HG03378 (cell line): Measurements from ENCODE around the gene DMRTC2.

ENCODE experiments used
- ATAC-seq: cut with Tn5 transposase; IDR thresholded peaks from one replicate; pipeline ENCODE4 v1.9.1; 2021; ENCODE audit warnings: mild to moderate bottlenecking, moderate library complexity; ENCODE audit not compliant: unreplicated experiment

DMRTC2 gene

GRCh38 chr19:41845001-41845050, at the start of gene DMRTC2:
Gene DMRTC2 (plus strand): TSS chr19:41845042. CDS start chr19:41847429, 2,387 bp downstream.
- ATAC-seq: no peak

DNA sequence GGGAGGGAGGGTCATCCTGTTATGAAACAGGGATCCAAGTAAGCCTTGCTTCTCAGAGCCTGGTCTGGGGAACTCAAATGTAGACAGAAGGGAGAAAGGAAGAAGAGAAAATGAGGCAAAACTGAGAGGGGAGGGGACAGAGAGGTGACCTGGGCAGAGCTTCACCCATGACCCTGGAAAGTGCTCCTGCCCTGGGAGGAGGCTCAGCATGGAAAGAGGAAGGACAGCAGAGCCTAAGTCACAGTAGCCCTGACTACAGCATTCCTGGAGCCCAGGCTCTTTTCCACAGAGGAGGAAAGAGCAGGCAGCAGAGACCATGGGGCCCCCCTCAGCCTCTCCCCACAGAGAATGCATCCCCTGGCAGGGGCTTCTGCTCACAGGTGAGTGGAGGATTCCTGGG, 48.5 kb upstream of the DMRTC2 start, which contains the start of gene CEACAM3:
CEACAM3 (plus strand) TSS at position 226 of the 400 bp plus-strand sequence; CDS start at position 317, 91 bp downstream.
- ATAC-seq: no peak

GRCh38 chr19:41796901-41797300, 47.9 kb upstream of the DMRTC2 start:
- no peak for ATAC-seq

GRCh38 chr19:41799444-41800000, 45.3 kb upstream of the DMRTC2 start:
- no peak for ATAC-seq

DNA sequence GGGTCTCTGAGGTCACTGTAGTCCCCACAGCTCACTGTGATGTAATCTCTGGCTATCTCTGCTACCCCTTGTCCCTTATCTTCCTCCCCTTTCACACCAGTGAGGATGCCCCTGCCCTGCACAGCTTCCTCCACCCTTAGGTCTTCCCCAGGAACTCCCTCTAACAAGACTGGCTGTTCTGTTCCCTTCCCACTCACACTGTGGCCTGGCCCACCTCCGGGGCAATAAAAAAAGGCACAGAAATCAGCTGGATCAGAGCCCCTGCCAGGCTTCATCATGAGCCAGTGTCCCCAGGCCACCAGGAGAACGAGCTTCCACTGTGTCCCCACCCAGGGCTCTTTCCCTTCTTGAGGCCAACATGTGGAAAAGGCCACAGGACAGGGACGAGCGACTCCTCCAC, 43.8 kb upstream of the DMRTC2 start:
- ATAC-seq: no peak

- no peak for ATAC-seq
Measured at GRCh38 chr19:41801792-41802211, 43.0 kb upstream of the DMRTC2 start.

GRCh38 chr19:41802770-41803169, 42.1 kb upstream of the DMRTC2 start:
- no peak for ATAC-seq

- no peak for ATAC-seq
Measured at GRCh38 chr19:41804336-41804735, 40.5 kb upstream of the DMRTC2 start.

DNA sequence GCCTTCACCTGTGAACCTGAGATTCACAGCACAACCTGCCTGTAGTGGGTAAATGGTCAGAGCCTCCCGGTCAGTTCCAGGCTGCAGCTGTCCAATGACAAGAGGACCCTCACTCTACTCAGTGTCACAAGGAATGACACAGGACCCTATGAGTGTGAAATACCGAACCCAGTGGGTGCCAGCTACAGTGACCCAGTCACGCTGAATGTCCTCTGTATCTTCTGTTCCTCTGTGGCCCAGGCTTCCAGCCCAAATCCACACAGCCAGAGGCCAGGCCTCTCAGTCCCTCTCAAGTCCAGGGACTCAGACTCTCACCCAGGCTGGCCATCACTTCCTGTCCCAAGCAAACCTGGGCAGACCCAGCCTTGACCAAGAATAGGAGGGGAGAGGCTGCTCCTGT, 37.7 kb upstream of the DMRTC2 start:
- ATAC-seq: no peak

DNA sequence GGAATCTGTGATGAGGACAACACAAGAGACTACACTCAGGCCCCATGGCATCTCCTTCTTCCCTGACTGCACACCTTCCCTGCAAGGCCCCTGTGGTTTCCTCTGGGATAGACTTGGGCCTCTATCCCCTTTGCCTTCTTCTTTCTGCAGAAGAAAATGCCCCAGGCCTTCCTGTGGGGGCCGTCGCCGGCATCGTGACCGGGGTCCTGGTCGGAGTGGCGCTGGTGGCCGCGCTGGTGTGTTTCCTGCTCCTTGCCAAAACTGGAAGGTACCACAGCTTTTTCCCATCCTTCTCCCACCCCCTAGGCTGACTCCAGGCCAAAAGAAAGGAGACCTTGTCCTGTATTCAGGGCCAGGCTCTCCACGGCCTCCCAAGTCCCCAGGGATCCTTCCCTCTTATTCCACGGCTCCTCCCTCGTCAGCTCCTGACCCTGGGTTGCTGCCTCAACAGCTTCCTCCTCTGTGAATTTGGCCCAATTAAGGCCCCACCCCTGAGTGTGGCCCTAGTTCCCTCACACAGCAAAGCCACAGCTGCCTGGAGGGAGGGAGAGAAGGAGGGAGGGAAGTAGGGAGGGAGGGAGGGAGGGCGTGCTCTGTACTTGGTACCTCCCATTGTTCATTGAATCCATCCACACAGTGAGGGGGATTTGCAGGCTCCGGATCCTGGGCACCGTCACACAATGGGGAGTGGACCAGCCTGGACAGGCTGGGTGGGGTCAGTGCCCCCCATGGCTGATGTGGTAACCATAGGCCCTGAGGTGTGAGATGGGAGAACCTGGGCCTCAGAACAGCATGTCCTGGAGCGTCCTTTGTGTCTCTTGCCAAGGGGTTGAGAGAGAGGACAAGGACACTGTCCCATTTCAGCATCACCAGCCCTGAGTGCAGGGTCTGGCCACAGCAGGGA, 35.9 kb upstream of the DMRTC2 start:
- no peak for ATAC-seq

- ATAC-seq: no peak
Measured at GRCh38 chr19:41810301-41810700, 34.5 kb upstream of the DMRTC2 start.

- no peak for ATAC-seq
Measured at GRCh38 chr19:41811036-41811435, 33.8 kb upstream of the DMRTC2 start.

DNA sequence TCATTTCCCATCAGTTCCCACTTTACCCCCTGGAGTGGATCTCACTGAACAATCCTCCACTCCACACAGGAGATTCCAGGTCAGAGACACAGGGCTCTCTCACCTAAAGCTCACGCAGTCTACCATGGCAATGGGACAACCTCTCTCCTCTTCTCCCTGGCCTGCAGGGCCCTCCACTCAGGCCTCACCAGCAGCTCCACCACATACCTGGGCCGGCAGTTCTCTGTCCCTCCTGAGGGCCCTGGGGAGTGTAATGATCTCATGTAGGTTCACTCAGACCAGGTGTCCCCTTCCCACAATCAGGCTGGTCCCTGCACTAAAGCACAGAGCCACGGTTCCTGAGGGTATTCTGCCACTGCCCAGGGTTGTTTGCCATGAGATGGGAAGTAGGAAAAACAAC, 32.9 kb upstream of the DMRTC2 start:
- ATAC-seq: no peak

GRCh38 chr19:41813911-41814310, 30.9 kb upstream of the DMRTC2 start:
- no peak for ATAC-seq

GRCh38 chr19:41815301-41815700, 29.5 kb upstream of the DMRTC2 start:
- ATAC-seq: no peak

DNA sequence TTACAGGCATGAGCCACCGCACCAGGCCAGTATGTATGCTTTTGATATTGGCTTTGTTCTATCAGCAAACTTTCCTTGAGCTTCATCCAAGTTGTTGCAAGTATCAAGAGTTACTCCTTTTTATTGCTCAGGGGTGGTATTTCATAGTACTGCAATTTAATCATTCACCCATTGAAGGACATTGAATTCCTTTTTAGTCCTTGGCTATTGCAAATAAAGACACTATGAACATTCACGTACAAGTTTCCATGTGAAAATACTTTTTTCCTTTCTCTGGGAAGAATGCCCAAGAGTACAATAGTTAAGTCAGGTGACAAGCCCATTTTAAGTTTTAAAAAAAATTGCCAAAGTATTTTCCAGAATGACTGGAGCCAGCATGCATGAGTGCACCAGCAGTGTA, 28.1 kb upstream of the DMRTC2 start:
- ATAC-seq: no peak

DNA sequence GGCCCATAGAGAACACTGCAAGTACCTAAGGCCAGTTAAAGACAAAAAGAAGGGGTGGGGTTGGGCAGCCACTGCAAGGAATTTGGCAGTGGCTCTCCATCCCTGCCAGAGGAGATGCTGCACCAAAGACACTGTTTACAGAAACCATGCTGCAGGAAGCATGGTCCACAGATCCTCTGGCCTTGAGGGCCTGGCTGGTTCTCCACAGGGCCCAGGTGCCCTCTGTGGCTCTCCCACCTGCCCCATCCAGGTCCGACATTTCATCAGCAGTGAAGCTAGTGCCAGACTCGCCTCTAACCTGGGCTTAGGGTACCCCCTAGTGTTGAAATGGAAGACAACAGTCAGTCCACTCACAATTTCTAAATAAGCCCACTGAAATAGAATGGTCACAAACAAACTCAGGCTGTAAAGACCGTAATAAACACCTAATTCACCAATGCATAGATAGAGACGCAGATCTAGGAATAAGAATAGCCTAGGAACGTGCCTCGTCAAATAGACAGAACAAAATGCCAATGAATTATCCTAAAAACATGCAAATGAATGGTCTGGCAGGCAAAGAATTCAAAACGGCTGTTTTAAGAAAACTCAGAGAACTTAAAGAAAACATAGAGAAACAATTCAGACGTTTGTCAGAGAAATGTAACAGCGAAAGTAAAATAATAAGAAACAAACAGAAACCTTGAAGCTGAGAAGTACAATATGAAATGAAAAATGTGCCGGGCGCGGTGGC, 23.7 kb upstream of the DMRTC2 start:
- no peak for ATAC-seq

DNA sequence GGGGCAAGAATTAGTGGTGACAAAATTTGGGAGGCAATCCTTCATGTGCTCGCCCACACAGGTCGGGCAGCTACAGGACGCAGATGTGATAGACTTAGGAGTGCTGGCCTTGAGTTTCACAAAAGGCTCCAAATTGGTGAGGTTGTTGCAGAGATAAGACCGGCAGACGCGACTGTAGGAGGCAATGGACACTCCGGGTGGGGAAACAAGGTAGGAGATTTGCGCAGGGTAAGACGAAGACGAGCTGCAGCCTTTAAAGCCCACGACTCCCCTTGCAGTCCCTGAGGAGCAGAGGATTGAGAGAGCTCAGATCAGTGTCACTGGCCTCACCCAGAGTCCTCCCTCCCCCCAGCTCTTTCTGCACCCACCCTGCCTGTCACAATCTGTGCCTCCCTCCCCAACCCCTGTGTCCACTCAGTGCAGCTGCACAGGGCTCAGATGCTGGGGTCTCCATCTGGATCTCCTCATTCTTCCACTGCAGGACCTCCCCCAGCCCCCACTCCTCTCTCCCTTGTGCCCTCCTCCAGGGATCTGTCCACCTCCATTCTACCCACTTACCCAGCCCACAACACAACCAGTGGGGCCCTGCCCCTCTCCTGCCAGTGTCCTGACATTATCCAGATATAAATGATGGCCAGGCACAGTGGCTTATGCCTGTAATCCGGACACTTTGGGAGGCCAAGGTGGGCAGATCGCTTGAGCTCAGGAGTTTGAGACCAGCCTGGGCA, 6.7 kb upstream of the DMRTC2 start:
- ATAC-seq: no peak

- no peak for ATAC-seq
Measured at GRCh38 chr19:41839211-41839610, 5.6 kb upstream of the DMRTC2 start.

GRCh38 chr19:41843371-41843770, 1.5 kb upstream of the DMRTC2 start:
- no peak for ATAC-seq

DNA sequence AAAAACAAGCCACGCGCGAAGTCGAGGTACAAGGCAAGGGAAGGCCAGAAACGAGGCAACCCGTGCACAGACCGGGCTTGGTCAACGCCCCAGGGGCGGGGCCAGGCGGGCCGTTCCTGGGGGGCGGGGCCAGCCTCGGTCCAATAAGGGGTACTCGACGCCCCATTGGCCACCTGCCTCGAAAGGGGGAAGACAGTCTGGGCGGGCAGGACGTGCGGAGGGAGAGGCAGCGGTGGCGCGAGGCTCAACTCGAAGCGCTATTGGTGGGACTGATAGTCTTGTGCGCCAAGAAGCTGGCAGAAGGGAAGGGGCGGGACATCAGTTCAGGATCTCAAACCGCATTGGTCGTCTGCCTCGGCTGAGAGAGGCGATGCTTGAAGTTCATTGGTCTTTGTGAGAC, 241 bp upstream of the DMRTC2 start, which contains the start of gene LYPD4:
LYPD4 (minus strand) TSS at position 83 of the 400 bp plus-strand sequence. CDS start 5,398 bp downstream, outside the sequence.
- no peak for ATAC-seq
